ENCODE results near the gene AGBL5.
A peak's percentile ranks its signal among the peaks of the same experiment; 100 is the strongest.
"Not testable (repeated sequence)": the region's sequence is repeated elsewhere in the genome, so short reads cannot be mapped to it uniquely, and the experiment has no call there.

The AGBL5 gene

DNA sequence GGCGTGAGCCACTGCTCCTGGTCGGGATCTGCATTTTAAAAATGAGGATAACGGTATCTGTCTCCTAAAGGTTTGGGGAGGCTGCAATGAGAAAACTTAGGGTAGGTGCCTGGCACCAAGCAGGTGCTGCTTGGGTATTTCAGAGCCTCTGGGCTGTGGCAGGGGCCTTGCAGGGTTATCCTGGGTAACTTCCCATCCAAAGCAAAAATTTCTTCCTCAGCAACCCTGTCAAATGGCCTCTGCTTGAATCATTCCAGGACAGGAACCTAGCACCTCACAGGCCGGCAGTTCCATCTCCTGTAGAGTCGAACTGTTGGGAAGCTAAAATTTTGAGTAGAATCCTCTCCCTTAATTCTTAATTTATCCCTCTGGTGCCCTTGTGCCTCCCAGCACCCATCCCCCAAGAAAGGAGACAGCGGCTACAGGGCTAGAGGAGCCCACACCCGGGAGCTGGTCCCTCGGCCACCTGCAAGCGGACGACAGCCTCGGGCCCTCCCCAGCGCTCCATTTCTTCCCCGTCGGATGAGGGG lies 66.6 kb downstream of the AGBL5 start:
- Histone ChIP-seq H3K36me3 (ENCODE audit: control insufficient read depth, insufficient read depth, low read length, severe bottlenecking) (no peaks in the 10 kb centered on the region), H3K9ac (ENCODE audit: low read length) (peak overlapping the region; percentile 79), H3K27me3 (replicated peaks; ENCODE audit: control insufficient read depth, insufficient read depth, low read length) (peaks cover 10% of the 10 kb centered on the region), H3K4me1 (ENCODE audit: control insufficient read depth, insufficient read depth, low read length) (peaks cover 5% of the 10 kb centered on the region), H3K4me3 (ENCODE audit: low read length) (peak overlapping the region; percentile 78), H3K9me3 (ENCODE audit: control insufficient read depth, low read length) (no peaks in the 10 kb centered on the region)
- DNase-seq (ENCODE audit: low read depth): no peak

DNA sequence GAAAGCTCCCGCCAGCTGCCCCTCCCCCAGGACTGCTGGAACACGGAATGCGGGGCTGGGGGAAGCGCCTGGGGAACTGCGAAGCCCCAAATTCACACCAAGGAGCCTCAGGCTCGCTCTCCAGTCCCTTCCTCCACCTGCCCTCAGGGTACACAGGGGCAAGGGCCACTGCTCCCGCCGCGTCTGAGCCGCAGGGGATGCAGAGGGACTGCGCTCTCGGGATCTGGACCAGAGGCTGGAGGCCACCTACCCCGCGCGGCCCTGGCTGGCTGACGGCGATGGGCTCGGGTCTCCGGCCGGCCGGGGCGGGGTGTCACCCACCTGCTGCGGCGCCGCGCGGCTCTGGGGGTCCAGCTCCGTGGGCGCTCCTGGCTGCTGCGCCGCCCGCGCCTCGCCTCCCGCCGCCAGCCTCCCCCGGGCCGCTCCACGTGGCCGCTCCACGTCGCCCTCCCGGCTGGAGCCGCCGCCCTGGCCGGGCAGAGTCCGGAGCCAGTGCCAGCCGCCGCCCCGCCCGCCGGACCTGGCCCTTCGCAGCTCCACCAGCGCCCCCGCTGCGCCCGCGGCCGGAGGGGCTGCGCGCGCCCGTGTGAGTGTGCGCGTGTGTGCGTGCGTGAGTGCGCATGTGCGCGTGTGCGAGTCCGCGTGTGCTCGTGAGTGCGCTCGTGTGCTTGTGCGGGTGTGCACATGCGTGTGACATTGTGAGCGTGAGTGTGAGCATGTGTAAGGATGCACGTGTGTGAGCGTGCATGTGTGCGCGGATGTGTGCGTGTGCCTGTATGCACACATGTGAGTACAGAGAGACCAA lies 67.3 kb downstream of the AGBL5 start, which contains the start of gene CGREF1:
Gene CGREF1 (minus strand): TSS at position 604 of the 805 bp plus-strand sequence. CDS start 14,762 bp downstream, outside the sequence.
- DNase-seq (ENCODE audit: low read depth): peak; percentile 40
- H3K9me3 ChIP-seq (ENCODE audit: control insufficient read depth, low read length): no peaks in the 10 kb centered on the region
- H3K27me3 ChIP-seq (replicated peaks; ENCODE audit: control insufficient read depth, insufficient read depth, low read length): peaks cover 10% of the 10 kb centered on the region
- H3K4me1 ChIP-seq (ENCODE audit: control insufficient read depth, insufficient read depth, low read length): peaks cover 7% of the 10 kb centered on the region
- H3K4me3 ChIP-seq (ENCODE audit: low read length): peak within 1 kb of the TSS; percentile 78
- H3K36me3 ChIP-seq (ENCODE audit: control insufficient read depth, insufficient read depth, low read length, severe bottlenecking): no peaks in the 10 kb centered on the region
- H3K9ac ChIP-seq (ENCODE audit: low read length): peak within 1 kb of the TSS; percentile 79

DNA sequence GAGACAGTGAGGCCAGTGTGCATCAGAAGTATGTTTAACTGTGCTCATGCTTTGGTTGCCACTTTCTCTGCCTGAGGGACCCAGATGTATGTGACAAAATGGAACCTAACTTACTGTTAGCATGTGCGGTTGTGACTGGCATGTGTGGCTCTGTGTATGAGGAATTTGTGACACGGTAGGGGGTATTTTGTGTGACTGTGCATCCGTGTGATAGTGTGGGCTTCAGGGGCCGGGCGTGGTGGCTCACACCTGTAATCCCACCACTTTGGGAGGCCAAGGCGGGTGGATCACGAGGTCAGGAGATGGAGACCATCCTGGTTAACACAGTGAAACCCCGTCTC lies 67.8 kb downstream of the AGBL5 start:
- H3K4me1 ChIP-seq (ENCODE audit: control insufficient read depth, insufficient read depth, low read length); H3K27me3 ChIP-seq (replicated peaks; ENCODE audit: control insufficient read depth, insufficient read depth, low read length); DNase-seq (ENCODE audit: low read depth); H3K36me3 ChIP-seq (ENCODE audit: control insufficient read depth, insufficient read depth, low read length, severe bottlenecking); H3K9me3 ChIP-seq (ENCODE audit: control insufficient read depth, low read length): not testable (repeated sequence)
- Histone ChIP-seq H3K4me3 (ENCODE audit: low read length) (peak overlapping the region; percentile 78), H3K9ac (ENCODE audit: low read length) (peak overlapping the region; percentile 79)
